ENCODE data around the gene HMGXB4. TPM values are rescaled to one million over a fixed set of nuclear protein-coding genes. Genes with fewer than 3 reads are reported as not detected.
A peak's percentile ranks its signal among the peaks of the same experiment; 100 is the strongest.
"Not testable (repeated sequence)": the region's sequence is repeated elsewhere in the genome, so short reads cannot be mapped to it uniquely, and the experiment has no call there.

HMGXB4 gene
- total RNA-seq (2014; rRNA removed; shearing (Covaris generic)): 3.3 and 10.2 TPM in 2 replicates

GRCh38 chr22:35257321-35258190 lies at the start of gene HMGXB4:
Gene HMGXB4, plus strand, starts transcription at chr22:35257493. Its CDS starts 4,898 bp downstream, at chr22:35262391.
- peak; percentile 63 for DNase-seq (ENCODE audit: low spot score)

GRCh38 chr22:35208003-35208402 lies 49.3 kb upstream of the HMGXB4 start:
- DNase-seq (ENCODE audit: low spot score): no peak

- no peak for DNase-seq (ENCODE audit: low spot score)
These were observed 48.1 kb upstream of the HMGXB4 start for GRCh38 chr22:35209203-35209602.

- peak; percentile 35 for DNase-seq (ENCODE audit: low spot score)
These were observed 45.3 kb upstream of the HMGXB4 start for GRCh38 chr22:35212009-35212408.

GRCh38 chr22:35212996-35213395 lies 44.3 kb upstream of the HMGXB4 start:
- DNase-seq (ENCODE audit: low spot score): no peak

GRCh38 chr22:35214968-35215367 lies 42.3 kb upstream of the HMGXB4 start:
- no peak for DNase-seq (ENCODE audit: low spot score)

GRCh38 chr22:35215993-35216392 lies 41.3 kb upstream of the HMGXB4 start:
- DNase-seq (ENCODE audit: low spot score): no peak

- DNase-seq (ENCODE audit: low spot score): no peak
These were observed 39.8 kb upstream of the HMGXB4 start for GRCh38 chr22:35217527-35217926.

- DNase-seq (ENCODE audit: low spot score): no peak
These were observed 39.2 kb upstream of the HMGXB4 start for GRCh38 chr22:35218079-35218478.

GRCh38 chr22:35219012-35219411 lies 38.3 kb upstream of the HMGXB4 start:
- peak; percentile 69 for DNase-seq (ENCODE audit: low spot score)

GRCh38 chr22:35220221-35220620 lies 37.1 kb upstream of the HMGXB4 start:
- DNase-seq (ENCODE audit: low spot score): no peak

GRCh38 chr22:35225010-35225409 lies 32.3 kb upstream of the HMGXB4 start:
- DNase-seq (ENCODE audit: low spot score): no peak

- DNase-seq (ENCODE audit: low spot score): no peak
These were observed 30.2 kb upstream of the HMGXB4 start for GRCh38 chr22:35226958-35227647.

- DNase-seq (ENCODE audit: low spot score): no peak
These were observed 27.4 kb upstream of the HMGXB4 start for GRCh38 chr22:35229865-35230264.

- no peak for DNase-seq (ENCODE audit: low spot score)
These were observed 26.9 kb upstream of the HMGXB4 start for GRCh38 chr22:35230417-35230816.

GRCh38 chr22:35230839-35231584 lies 26.3 kb upstream of the HMGXB4 start:
- peak; percentile 36 for DNase-seq (ENCODE audit: low spot score)

- DNase-seq (ENCODE audit: low spot score): peak; percentile 64
These were observed 25.7 kb upstream of the HMGXB4 start for GRCh38 chr22:35231585-35232084.

- DNase-seq (ENCODE audit: low spot score): not testable (repeated sequence)
These were observed 18.5 kb upstream of the HMGXB4 start for GRCh38 chr22:35238749-35239148.

- DNase-seq (ENCODE audit: low spot score): not testable (repeated sequence)
These were observed 12.8 kb upstream of the HMGXB4 start for GRCh38 chr22:35244507-35244906.

GRCh38 chr22:35250156-35250555 lies 7.1 kb upstream of the HMGXB4 start:
- DNase-seq (ENCODE audit: low spot score): no peak

- DNase-seq (ENCODE audit: low spot score): no peak
These were observed 3.3 kb upstream of the HMGXB4 start for GRCh38 chr22:35253946-35254345.

- DNase-seq (ENCODE audit: low spot score): no peak
These were observed 332 bp upstream of the HMGXB4 start for GRCh38 chr22:35257002-35257320.

Measured in H4 (cell line).